Uterus (tissue), 4 donors: Measurements from ENCODE around the gene GPBP1L1. TPM values are rescaled to one million over a fixed set of nuclear protein-coding genes. Genes with fewer than 3 reads are reported as not detected.
A peak's percentile ranks its signal among the peaks of the same experiment; 100 is the strongest.

Source experiments
- DNase-seq, 2 donors: peaks; one replicate each; pipeline ENCODE4 v3.0.0-alpha.2; 2019 to 2020
- H3K27ac ChIP-seq, 2 donors: fragments of 200-600 bp; sonication (generic); 1 replicate in 1 of 2; 2 replicates in 1 of 2; pipeline ENCODE4 v1.5.1; 2016 to 2018
- H3K27me3 ChIP-seq, 2 donors: fragments of 200-600 bp; sonication (generic); one replicate each; pipeline ENCODE4 v1.5.1; 2018 to 2019; ENCODE audit warnings: control low read depth in 1 of 2
- H3K36me3 ChIP-seq, 2 donors: fragments of 200-600 bp; sonication (generic); one replicate each; pipeline ENCODE4 v1.5.1; 2019; ENCODE audit warnings: control low read depth in 1 of 2
- H3K4me1 ChIP-seq, 2 donors: fragments of 200-600 bp; sonication (generic); one replicate each; pipeline ENCODE4 v1.5.1; 2018 to 2019; ENCODE audit warnings: control low read depth in 1 of 2
- H3K4me3 ChIP-seq, 2 donors: fragments of 200-600 bp; sonication (generic); 1 replicate in 1 of 2; 2 replicates in 1 of 2; pipeline ENCODE4 v1.5.1; 2018 to 2019; ENCODE audit warnings: mild to moderate bottlenecking in 1 of 2
- H3K9me3 ChIP-seq, 2 donors: fragments of 200-600 bp; sonication (generic); one replicate each; pipeline ENCODE4 v1.5.1; 2019; ENCODE audit warnings: control low read depth in 1 of 2
- POLR2A ChIP-seq, 2 donors: fragments of 450-650 bp; IDR thresholded peaks; one replicate each; pipeline ENCODE4 v1.6.1; 2016; ENCODE audit warnings: antibody characterized with exemption in 2 of 2, mild to moderate bottlenecking in 1 of 2, moderate library complexity in 1 of 2
- intact Hi-C: fragments of 100-400 bp; cut with DNase I; formaldehyde crosslinking; loops from one replicate; pipeline ENCODE4 v1.15.1; 2023; ENCODE audit warnings: low total_unique reads
- small RNA-seq: library from RNA; depleted of rRNA; stranded (forward); fragments of <200 nt; gene quantifications from one replicate; pipeline ENCODE3, GENCODE V24; 2016
- total RNA-seq, 4 donors: library from RNA; depleted of rRNA in 3 of 4; stranded (reverse); fragments of >200 nt in 3 of 4; gene quantifications; one replicate each; pipeline versions ENCODE4 v1.1.0 to v1.2.4, GENCODE V29; 2014 to 2023
- TF ChIP-seq, protein P1 (sequence below), 4 experiments: fragments of 200-600 bp in 2 of 4; fragments of 450-650 bp in 2 of 4; sonication (generic) in 2 of 4; IDR thresholded peaks; one replicate each; pipeline ENCODE4 v1.5.1; 2016 to 2019; ENCODE audit warnings: antibody characterized with exemption in 4 of 4, mild to moderate bottlenecking in 2 of 4, moderate library complexity in 1 of 4
- donor health status: DM: yes; HTN: yes; CAD: no.

Gene GPBP1L1
- total RNA-seq, 4 donors from 2014 or later = 61.2 to 136 (median 109) TPM

- no peaks in the 10 kb centered on the region for H3K36me3 ChIP-seq
- TF ChIP-seq, protein P1, sequence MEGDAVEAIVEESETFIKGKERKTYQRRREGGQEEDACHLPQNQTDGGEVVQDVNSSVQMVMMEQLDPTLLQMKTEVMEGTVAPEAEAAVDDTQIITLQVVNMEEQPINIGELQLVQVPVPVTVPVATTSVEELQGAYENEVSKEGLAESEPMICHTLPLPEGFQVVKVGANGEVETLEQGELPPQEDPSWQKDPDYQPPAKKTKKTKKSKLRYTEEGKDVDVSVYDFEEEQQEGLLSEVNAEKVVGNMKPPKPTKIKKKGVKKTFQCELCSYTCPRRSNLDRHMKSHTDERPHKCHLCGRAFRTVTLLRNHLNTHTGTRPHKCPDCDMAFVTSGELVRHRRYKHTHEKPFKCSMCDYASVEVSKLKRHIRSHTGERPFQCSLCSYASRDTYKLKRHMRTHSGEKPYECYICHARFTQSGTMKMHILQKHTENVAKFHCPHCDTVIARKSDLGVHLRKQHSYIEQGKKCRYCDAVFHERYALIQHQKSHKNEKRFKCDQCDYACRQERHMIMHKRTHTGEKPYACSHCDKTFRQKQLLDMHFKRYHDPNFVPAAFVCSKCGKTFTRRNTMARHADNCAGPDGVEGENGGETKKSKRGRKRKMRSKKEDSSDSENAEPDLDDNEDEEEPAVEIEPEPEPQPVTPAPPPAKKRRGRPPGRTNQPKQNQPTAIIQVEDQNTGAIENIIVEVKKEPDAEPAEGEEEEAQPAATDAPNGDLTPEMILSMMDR (IDR thresholded peaks at IDR 0.05) = no peak
- peak; percentile 70 to 75 for TF ChIP-seq POLR2A (IDR thresholded peaks at IDR 0.05)
- H3K27ac ChIP-seq = peak within 1 kb of the TSS; percentile 92 to 96
- intact Hi-C loops = no loop called here
- H3K4me3 ChIP-seq = peak within 1 kb of the TSS; percentile 87 to 100
- H3K9me3 ChIP-seq = no peaks in the 10 kb centered on the region
- peak; percentile 91 to 92 for DNase-seq
- peaks cover 7 to 9% of the 10 kb centered on the region in 2 donors for H3K4me1 ChIP-seq
- no peaks in the 10 kb centered on the region for H3K27me3 ChIP-seq
Observed at GRCh38 chr1:45583666-45584350, 102.5 kb downstream of the GPBP1L1 start, which contains the start of gene NASP. TSS of gene NASP (plus strand) at chr1:45584041. CDS start at chr1:45584147, 106 bp downstream.

GRCh38 chr1:45583264-45583665, 103.1 kb downstream of the GPBP1L1 start:
- H3K36me3 ChIP-seq = no peaks in the 10 kb centered on the region
- no peaks in the 10 kb centered on the region for H3K27me3 ChIP-seq
- no peak for TF ChIP-seq POLR2A (IDR thresholded peaks at IDR 0.05)
- TF ChIP-seq, protein P1 (IDR thresholded peaks at IDR 0.05) = no peak
- no peaks in the 10 kb centered on the region for H3K9me3 ChIP-seq
- peak overlapping the region; percentile 92 to 96 for H3K27ac ChIP-seq
- intact Hi-C loops = no loop called here
- peak; percentile 96 for DNase-seq
- H3K4me3 ChIP-seq = peak overlapping the region; percentile 87 to 100
- H3K4me1 ChIP-seq = peaks cover 7 to 9% of the 10 kb centered on the region in 2 donors

Small RNA genes lying within 50 kb of the gene (small RNA-seq; reads per million reads assigned to genes)
- gene AL355480.1 (not detected), gene AL355480.2 (not detected), gene AL355480.3 (not detected), gene AL355480.4 (not detected)

Other genes starting within 250 kb of the GPBP1L1 start
- gene TESK2, start 195.4 kb downstream of the GPBP1L1 start, total RNA-seq = 1 to 10 TPM in 3 of 4 donors, under 1 TPM in 1; 0.29 to 7.5 (median 2.1) TPM
- 1 to 10 TPM in 2 of 4 donors, under 1 TPM in 1, not detected in 1; 0.35 to 7.2 (median 3.8) TPM for gene CCDC163, start 186.5 kb downstream of the GPBP1L1 start, total RNA-seq
- gene MMACHC, start 186.2 kb downstream of the GPBP1L1 start, total RNA-seq = 1 to 10 TPM in 2 of 4 donors, under 1 TPM in 1, not detected in 1; 0.26 to 4.5 (median 3.4) TPM
- gene PRDX1, start 164.6 kb downstream of the GPBP1L1 start, total RNA-seq = 100 to 1,000 TPM; 189 to 253 (median 202) TPM
- 100 to 1,000 TPM in 2 of 4 donors, 10 to 100 TPM in 2; 75.3 to 162 (median 106) TPM for gene AKR1A1, start 135.7 kb downstream of the GPBP1L1 start, total RNA-seq
- gene NASP, start 102.5 kb downstream of the GPBP1L1 start, total RNA-seq = 100 to 1,000 TPM in 2 of 4 donors, 10 to 100 TPM in 2; 40.2 to 125 (median 81.0) TPM
- gene CCDC17, start 62.5 kb downstream of the GPBP1L1 start, total RNA-seq = 1 to 10 TPM in 3 of 4 donors, not detected in 1; 1.3 to 3.3 (median 3.2) TPM
- 10 to 100 TPM; 10.4 to 17.4 (median 13.6) TPM for gene TMEM69, start 1.6 kb upstream of the GPBP1L1 start, total RNA-seq
- gene IPP, start 64.1 kb upstream of the GPBP1L1 start, total RNA-seq = 10 to 100 TPM in 2 of 4 donors, 1 to 10 TPM in 2; 1.2 to 25.6 (median 13.6) TPM
- 10 to 100 TPM; 12.8 to 52.1 (median 36.3) TPM for gene MAST2, start 117.1 kb upstream of the GPBP1L1 start, total RNA-seq